GM12865 (cell line): Measurements from ENCODE around the gene MACO1.
"Not testable (repeated sequence)": the region's sequence is repeated elsewhere in the genome, so short reads cannot be mapped to it uniquely, and the experiment has no call there.

Experiments used
- DNase-seq: peaks from one replicate; pipeline ENCODE4 v3.0.0; 2010; ENCODE audit warnings: low read depth
- H3K4me3 ChIP-seq: 2 replicates; pipeline ENCODE4 v1.5.1; 2011; ENCODE audit warnings: mild to moderate bottlenecking, low read depth, low read length, control low read depth
- TF ChIP-seq, protein P1 (sequence below): IDR thresholded peaks from 2 replicates; pipeline ENCODE4 v1.5.1; 2011; ENCODE audit warnings: low read length, control low read depth, low read depth, inconsistent platforms; ENCODE audit not compliant: insufficient read depth; ENCODE audit errors: missing control alignments

The MACO1 gene

DNA sequence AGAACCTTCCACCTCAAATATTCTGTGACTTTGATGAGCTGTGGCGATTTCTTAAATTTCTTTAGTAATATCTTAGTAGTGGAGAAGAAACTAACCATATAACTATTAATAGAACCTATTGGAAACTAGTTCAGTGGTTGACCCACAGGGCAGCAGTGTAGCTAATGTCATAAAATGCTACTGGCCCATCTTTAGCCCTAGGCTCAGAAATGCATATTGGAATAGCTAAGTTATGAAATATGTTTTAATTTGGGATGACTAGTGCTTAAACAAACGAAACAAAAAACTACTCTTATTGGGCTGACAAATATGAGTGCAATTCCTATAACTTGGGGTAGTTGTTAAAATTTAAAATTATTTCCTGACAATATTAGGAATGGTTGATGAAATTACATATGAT lies 20.2 kb downstream of the MACO1 start:
- H3K4me3 ChIP-seq: no peak overlapping the region
- no peak for DNase-seq
- TF ChIP-seq, protein P1, sequence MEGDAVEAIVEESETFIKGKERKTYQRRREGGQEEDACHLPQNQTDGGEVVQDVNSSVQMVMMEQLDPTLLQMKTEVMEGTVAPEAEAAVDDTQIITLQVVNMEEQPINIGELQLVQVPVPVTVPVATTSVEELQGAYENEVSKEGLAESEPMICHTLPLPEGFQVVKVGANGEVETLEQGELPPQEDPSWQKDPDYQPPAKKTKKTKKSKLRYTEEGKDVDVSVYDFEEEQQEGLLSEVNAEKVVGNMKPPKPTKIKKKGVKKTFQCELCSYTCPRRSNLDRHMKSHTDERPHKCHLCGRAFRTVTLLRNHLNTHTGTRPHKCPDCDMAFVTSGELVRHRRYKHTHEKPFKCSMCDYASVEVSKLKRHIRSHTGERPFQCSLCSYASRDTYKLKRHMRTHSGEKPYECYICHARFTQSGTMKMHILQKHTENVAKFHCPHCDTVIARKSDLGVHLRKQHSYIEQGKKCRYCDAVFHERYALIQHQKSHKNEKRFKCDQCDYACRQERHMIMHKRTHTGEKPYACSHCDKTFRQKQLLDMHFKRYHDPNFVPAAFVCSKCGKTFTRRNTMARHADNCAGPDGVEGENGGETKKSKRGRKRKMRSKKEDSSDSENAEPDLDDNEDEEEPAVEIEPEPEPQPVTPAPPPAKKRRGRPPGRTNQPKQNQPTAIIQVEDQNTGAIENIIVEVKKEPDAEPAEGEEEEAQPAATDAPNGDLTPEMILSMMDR: no peak

DNA sequence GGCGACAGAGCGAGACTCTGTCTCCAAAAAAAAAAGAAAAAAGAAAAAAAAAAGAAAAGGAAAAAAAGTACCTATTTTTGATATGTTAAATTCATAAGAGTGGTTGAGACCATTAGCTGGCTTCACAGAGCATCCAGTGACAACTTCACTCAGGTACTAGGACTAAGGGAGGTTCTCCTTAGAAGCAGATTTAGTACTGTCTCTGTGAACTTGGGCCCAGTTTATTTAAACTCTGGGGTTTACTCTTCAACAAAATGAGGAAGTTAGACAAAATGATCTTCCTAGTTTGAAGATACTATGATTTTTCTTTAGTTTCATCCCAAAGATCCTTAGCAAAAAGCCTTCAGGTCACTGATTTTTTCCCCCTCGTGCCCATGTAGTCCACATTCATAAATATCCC lies 21.2 kb downstream of the MACO1 start:
- no peak overlapping the region for H3K4me3 ChIP-seq
- TF ChIP-seq, protein P1: no peak
- no peak for DNase-seq

DNA sequence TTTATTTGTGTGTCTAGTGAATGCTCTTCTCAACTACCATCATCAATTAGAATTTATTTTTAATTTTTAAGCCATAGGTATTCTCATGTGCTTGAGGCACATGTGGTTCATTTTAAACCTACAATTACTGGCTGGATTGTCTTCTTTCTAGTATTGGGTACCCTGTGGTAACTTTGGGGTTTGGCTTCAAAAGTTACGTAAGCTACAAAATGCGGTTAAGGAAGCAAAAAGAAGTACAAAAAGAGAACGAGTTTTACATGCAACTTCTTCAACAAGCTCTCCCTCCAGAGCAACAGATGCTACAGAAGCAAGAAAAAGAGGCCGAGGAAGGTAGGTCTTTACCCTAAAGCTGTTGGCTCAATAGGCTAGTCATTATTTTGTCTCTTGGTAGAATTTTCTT lies 25.8 kb downstream of the MACO1 start:
- TF ChIP-seq, protein P1: no peak

DNA sequence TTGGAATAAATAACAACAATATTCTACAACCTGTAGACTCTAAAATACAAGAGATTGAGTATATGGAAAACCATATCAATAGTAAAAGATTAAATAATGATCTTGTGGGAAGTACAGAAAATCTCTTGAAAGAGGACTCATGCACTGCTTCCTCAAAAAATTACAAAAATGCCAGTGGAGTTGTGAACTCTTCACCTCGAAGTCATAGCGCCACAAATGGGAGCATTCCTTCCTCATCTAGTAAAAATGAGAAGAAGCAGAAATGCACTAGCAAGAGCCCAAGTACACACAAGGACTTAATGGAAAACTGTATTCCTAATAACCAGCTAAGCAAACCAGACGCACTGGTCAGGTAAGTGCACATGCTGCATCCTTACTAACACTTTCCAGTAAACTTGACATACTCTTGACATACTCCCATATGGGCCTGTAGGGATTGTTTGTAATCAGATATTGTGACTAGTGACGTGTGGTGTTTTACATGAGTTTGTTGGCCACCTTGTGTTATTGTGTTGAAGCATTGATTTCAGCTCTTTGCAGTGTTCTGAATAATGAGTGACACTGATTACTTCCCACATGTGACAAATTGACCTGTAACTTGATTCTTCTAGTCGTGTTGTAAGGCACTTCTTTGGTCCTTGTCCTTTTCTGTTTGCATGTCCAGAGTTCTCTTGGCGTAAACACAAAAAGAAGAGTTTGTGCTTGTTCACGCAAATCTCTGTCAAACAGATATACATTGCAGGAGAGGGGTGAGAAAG lies 28.0 kb downstream of the MACO1 start:
- TF ChIP-seq, protein P1: no peak
- no peak for DNase-seq
- H3K4me3 ChIP-seq: no peak overlapping the region

More for the DNA sequence above, 25.8 kb downstream of the MACO1 start:
- no peak overlapping the region for H3K4me3 ChIP-seq
- DNase-seq: no peak

DNA sequence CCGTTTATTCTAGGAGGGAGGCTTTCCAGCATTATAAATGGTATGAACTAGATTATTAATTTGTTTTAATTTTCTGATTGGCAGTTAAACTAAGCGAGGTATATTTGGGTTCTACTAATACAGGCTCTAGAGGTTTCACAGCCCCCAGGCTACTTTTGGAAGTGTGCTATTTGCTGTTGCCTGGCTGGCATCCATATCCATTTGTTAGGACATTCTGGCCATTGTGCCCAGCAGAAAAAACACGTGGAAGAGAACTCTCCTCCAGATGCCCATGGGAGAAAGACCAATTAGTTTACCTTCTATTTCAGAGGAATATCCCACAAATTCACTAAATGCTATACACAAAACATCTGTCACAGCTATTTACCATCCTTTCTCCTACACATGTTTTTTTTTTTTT lies 29.3 kb downstream of the MACO1 start:
- DNase-seq: no peak
- TF ChIP-seq, protein P1: no peak
- H3K4me3 ChIP-seq: no peak overlapping the region

DNA sequence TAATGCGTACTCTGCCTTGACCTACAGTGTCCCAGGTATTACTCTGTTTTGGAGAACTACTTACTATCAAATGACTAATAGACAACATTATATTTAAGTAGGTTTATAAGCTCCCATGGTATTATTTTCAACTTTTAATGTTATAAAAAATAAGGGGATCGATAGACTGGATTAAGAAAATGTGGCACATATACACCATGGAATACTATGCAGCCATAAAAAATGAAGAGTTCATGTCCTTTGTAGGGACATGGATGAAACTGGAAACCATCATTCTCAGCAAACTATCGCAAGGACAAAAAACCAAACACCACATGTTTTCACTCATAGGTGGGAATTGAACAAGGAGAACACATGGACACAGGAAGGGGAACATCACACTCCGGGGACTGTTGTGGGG lies 30.1 kb downstream of the MACO1 start:
- not testable (repeated sequence) for DNase-seq, H3K4me3 ChIP-seq

DNA sequence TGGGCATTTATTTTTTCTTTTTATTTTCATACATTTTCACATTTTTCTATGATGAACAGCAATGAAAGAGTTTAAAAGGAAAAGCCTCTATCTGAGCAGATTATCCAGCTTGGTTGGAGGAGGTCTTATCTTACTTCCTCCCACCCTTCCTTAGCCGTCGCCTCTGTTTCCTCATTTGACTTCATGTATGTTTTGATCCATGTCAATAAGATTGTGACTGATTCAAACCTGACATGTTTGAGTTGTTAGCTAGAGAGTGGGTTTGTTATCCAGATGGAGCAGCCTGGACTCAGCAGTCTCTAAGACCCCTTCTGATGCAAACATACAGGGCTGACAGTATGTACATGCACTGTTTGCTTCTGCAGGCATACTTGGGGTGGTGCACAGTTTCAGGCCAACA lies 31.2 kb downstream of the MACO1 start:
- H3K4me3 ChIP-seq: no peak overlapping the region
- TF ChIP-seq, protein P1: no peak
- no peak for DNase-seq
